HG03432 (cell line): Measurements from ENCODE around the gene ZNF827.
"Not testable (repeated sequence)": the region's sequence is repeated elsewhere in the genome, so short reads cannot be mapped to it uniquely, and the experiment has no call there.

Source experiments
- ATAC-seq: cut with Tn5 transposase; IDR thresholded peaks from one replicate; pipeline ENCODE4 v1.9.1; 2021; ENCODE audit warnings: mild to moderate bottlenecking, moderate library complexity; ENCODE audit not compliant: unreplicated experiment

ZNF827 gene

DNA sequence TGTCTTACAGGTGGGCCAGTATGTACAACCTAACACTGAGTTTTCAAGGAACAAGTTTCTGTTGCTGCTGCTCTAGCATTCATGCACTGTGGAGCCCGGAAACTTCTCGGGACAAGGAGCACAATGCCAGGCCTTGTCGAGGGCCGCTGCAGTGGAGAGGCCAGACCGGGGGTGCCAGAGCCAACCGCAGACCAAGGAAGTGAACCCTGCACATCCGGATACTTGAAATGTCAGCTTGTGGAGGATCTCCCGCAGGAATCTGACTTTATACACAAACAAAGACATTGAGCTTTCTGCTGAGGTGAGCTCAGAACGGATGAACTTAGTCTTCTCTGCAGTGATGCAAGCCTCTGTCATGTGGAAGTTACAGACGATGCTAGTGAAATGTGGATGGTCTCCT is 99.5 kb downstream of the ZNF827 start:
- ATAC-seq, result no peak

DNA sequence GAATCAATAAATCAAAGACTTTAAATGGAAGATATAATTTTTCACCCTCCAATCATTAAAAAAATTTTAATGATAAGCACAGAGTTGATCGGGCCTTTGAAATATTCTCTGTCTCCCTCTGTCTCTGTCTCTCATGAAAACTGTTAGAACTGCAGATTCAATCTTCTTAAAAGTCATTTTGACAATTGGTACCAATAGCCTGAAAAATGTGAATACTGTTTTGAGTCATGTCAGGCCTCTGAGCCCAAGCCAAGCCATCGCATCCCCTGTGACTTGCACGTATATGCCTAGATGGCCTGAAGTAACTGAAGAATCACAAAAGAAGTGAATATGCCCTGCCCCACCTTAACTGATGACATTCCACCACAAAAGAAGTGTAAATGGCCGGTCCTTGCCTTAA is 106.2 kb downstream of the ZNF827 start:
- not testable (repeated sequence) for ATAC-seq

DNA sequence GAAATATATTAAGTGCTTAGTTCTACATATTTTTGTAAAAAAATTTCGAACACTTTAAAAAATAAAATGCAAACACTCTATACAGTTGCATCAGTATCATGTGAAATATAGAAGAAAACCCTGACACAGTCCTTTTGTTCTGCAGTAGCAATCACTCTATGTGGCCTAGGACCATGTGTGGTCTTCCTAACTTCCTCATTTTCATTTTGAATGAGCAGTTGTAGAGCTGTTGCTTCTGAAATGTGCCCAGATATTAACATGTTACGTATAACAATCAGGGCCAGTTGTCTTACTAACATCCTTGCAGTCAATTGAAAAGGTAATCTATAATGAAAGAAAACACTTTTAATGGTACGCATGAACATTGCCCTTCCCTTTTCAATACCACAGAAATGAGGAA is 107.9 kb downstream of the ZNF827 start:
- ATAC-seq, result peak; percentile 65

DNA sequence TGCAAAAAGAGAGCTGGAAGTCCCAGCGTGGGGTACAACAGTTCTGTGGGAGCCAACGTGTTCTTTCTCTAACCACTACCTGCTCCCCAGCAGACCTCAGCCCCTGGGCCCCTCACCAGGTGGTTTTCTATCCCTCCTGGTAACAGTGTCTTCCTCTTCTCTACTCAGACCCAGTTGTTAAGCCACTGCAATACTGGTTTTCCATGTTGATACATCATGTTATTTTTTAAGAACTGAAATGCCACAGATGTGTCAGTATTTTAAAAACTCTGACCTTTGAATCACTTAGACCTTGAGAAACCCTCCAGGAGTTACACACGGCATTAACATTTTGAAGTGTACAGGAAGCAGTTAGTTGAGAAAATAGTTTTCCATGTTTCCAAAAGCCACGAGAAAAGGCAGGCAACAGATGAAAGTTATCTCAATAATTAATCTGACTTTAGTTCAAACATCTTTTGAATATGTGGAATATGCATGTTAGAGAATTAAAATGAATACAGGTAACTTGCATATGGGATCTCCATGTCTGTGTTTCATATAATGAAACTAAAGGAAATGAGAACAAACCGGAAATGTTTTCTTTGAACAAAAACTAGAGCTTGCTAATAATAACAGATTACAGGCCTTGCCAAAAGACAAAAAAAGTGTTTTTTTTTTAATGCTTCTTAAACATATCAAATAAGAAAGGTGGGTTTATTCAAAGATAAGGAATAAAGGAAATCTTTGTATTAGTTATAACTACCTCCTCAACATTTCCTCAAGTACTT is 108.8 kb downstream of the ZNF827 start:
- ATAC-seq, result peak; percentile 54

DNA sequence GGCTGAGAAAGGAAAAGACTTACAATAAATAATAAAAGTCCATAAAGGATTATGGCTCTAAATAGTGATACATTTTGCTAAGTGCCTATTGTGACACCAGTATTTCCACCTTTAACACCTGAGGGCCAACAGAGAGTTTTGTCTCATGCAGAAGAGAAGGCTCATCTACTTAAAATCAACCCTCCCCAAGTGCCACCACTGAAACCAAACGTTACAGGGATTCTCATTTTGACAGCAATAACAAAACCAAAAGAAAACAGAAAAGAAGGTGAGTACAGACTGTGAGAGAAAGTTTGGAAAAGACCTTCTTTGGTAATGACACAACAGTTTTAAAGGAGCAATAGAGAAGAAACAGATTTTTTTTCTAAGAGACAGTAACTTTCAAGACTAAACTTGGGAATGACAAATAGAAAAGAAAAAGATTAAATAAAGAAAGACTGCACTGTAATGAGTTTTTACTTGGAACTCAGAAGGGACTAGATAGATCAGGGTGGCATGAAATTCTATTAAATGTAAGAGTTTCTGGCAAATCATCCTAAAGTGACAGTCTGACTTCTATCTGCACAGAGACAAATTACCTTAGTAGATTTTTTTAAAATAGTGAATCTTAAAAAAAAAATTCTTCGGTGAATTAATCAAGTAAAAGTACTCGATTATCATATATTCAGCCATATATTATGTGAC is 109.7 kb downstream of the ZNF827 start:
- peak; percentile 87 for ATAC-seq

DNA sequence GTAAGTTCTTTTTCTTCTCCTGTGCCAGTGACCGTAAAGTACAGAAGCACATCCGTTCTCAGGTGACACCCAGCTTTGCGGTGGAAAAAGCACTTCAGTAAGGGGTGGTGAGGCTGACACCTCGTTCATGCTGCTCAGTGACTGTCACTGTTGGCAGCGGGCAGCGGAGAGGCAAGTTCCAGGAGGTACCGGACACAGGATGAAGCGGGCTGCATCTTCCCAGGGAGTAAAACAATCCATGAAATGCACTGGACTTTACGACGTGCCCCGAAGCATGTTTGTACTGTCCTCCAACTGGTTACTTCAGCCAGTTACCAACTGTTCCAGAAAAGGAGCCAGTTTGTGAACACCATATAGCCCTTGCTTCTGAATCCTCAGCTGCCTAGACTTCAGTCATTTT is 110.7 kb downstream of the ZNF827 start:
- no peak for ATAC-seq

DNA sequence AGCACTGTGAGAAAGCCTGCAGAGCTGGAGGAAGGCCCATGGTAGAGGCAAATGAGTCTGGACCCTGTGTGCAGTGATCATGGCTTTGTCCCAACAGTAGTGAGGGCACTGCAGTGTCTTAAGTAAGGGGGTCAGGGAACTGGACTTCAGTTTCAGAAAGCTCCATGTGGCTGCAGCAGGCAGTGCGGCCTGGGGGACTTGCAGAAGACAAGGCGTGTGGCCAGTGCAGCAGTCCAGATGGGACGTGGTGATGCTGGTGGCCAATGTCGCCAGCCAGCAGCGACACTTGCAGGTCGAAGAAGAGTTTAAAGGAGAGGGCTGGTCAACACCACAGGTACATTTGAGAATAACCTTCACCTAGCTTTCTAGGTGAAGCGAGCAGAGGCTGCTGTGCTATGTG is 113.4 kb downstream of the ZNF827 start:
- no peak for ATAC-seq

DNA sequence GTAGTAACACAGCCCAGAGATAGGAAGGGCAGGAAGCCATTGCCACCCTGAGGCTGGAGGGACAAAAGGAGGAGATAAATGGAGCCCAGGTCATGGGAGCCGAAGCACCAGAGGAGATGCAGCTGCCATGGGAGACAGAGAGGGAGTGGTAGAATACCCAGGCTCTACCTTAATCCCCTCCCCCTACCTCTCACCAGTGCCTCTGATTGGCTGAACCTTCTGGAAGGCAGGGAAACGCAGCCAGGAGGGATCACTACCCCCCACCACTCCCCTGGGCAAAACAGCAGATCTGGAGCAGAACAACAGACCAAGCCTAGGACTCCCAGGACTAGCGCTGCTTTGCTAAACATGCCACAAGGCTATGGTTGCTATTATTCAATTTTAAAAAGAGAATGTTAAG is 114.2 kb downstream of the ZNF827 start:
- no peak for ATAC-seq

DNA sequence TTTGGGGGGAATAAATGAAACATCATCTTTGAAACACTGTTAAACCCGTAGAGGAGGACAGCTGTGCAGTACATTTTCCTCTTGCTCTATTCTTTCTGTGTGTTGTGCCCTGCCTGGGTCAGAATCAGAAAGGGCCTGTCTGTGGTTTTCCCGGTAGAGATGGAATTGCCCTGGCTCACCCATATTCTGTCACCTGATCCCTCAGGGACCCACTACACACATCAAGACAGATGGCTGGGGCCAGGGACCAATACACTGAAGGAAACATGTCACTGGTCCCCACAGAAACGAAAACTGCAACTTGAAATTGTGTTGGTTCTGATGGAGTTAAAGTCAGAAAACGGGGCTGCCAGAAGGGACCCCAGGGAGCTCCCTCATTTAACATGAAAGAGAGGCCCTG is 114.9 kb downstream of the ZNF827 start:
- peak; percentile 43 for ATAC-seq

DNA sequence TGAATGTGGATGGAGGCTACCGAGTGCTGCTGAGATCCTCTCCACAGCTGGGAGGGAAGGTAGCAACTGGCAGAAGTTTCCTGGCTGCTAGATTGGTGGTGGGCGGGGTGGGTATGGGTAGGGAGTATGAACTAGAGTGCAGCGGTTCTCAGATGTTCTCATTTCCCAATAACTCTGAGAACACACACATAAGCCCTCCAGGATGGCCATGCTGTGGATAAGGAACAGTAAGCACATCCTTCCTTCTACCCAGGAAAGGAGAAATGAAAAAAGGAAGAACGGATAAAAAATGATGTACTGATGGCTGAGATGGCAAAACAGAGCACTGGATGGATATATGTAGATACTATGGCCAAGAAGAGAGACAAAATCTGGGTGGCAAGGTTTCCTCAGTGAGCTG is 116.0 kb downstream of the ZNF827 start:
- ATAC-seq, result no peak

DNA sequence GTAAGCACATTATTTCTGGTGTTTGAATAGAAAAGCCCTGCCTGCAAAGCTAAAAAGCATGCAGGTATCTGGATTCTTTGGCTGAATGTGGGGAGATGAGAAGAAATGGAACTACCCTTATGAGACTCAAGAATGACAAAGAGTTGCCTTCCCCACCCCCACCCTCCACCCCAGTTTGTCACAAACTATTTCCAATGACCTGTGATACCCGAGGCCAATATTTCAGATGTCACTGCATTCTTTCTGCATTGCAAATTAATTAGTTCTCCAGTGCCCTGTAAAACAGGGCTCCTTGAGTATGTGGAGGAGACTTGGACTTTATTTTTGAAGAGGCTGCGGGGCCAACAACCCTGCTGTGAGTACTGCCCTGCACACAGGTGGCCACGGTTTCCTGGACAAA is 116.4 kb downstream of the ZNF827 start:
- no peak for ATAC-seq

DNA sequence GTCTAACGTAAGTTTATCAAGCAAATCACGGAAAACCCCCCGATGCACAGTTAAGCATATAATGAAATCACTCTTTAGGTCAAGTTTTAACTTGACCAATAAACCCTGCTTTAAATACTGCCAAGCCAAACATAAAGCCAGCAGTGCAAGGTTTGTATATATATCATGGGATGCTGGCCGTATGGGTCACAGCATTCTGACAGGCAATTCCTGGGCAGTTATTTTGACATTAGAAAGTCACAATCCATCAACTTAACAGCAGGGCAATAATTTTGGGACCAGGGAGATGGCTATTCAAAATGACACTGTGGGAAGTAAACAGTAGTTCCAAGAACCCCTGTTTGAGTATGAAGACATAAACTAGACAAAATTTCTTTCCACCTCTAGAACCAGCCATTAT is 116.9 kb downstream of the ZNF827 start:
- ATAC-seq, result no peak

DNA sequence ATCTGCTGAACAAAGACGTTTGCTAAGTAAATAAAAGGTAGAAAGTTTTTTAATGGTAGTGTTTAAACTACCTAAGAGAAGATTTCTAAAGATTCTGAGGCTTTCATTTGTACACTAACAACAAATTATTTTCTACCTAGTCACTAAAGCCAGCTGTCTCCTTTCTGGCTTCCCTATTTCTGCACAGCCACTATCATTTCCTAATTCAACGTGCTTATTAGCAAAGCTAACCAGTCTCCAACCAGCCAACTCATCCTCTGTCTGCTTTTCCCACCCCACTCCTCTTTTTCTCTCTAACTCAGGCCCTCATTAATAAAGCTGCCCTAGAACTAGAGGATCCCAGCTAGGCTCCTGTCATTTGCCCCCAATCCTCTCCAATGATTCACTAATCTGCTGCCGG is 118.2 kb downstream of the ZNF827 start:
- no peak for ATAC-seq

DNA sequence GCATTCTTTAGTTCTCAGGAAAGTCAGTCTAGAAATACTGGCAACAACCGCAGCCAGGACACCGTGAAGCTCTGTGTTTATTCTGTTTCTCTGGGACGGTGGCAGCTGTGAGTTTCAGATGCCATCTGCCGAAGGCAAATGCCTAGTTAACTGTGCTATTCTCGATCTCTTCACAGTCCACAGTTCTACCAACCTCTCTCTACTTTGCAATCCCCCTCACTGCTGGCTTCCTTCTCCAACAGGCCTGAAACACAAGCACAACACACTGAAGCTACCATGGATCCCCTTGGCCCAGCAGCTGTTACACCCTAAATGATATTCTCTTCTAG is 118.8 kb downstream of the ZNF827 start:
- ATAC-seq, result peak; percentile 49

DNA sequence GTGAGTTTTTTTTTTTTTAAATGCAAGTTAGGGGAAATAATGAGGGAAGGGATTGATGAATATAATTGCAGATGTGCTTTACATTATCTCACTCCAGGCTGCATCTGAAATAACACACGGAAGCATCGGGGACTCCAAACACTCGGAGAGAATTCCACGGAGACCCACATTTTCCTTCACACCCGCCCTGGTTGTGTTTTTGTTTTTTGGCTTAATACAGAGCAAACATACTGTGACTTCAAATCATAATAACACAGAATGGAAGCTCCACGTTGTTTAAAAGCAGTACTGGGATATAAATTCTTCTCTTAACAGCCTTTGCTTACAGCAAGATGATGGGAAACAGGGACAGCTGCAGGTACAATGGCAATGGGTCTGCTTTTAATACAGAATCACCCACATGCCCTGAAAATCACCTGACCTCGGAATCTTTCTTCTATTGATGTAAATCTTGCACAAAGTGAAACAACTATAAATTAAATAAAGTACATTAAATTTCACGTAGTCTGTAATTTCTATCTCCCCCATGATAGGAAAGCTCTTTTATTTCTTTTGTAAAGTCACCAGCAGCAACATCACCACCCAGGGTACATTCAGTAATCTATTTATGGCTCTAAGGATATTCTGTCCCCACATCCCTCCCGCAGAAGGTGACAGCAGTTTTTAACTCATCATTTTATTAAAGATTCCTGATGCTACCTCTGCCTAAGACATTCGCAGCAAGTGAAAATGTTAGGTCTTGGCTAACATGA is 119.3 kb downstream of the ZNF827 start:
- no peak for ATAC-seq

DNA sequence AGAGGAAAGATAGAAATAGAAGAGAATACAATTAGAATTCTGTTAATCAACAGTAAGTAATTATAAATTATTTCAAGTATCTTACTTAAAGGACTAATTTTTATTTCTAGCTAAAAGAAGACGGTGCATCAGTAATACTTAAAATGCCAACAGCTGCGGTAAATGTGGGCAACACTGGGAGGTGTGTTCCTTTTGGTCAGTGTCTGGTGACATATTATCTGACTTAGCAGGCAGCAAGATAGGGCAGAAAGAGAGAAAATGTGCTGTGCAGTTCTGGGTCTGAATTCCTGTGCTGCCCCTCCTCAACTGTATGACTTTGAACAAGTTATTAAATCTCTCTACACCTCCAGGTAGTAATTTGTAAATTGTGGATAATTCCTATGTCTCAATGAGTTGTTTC is 120.6 kb downstream of the ZNF827 start:
- ATAC-seq, result no peak

DNA sequence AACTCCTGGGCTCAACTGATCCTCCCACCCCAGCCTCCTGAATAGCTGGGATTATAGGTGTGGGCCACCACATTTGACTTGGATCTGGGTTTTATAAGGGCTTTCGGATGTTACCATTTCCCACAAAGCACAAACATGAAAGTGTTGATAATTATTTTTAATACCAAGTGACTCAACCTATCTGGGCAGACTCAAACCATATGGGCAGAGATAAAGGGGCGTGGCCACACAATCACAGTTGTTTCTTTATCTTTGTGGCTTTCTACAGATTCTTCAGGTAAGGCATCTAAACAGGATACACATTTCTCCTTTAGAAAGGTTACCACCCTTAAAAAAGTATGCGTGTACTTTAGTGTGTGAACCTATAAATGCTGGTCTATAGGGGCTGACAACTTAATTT is 122.5 kb downstream of the ZNF827 start:
- ATAC-seq, result no peak

DNA sequence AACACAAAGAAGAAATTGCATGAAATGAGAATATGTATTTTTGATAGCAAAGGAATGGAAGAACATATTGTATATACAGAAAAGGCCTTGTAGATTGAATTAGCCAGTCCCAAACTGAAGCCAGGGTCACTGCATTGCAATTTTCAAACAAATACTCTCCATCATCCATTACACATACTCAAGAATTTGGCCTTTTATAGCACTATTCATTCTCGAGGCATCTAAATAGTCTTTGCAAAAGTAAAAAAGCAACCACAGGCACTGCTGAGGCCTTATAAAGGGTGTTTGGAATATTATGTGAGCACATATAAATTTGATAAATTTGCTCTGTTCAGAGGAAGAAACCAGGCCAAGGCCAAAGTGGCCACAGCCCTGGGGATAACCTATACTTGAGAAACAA is 123.0 kb downstream of the ZNF827 start:
- no peak for ATAC-seq

DNA sequence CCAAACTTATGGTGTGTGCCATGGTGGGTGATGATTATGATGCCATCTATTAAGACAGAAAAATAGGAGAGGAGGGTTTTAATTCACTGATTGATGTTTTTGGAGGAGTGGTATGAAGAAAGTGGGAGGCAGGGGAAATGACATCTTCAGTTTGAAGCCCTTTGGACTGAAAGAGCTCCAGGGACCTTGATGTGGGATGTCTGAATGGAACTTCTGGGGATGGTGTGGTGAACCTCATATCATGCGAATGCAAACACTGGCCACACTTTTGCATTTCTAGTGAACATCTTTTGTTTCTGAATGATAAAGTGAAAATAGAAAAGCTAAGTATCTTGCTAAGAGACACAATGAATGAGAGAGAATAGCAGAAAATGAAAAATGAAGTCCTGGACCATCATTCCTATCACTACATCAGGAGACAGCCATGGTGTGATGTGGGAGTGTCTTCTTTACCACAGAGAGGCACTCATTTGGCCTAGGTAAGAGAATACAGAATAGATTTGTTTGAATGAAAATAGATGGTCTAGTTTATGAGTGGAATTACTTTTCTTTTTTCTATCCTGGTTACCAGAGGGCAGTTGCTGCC is 123.5 kb downstream of the ZNF827 start:
- no peak for ATAC-seq

DNA sequence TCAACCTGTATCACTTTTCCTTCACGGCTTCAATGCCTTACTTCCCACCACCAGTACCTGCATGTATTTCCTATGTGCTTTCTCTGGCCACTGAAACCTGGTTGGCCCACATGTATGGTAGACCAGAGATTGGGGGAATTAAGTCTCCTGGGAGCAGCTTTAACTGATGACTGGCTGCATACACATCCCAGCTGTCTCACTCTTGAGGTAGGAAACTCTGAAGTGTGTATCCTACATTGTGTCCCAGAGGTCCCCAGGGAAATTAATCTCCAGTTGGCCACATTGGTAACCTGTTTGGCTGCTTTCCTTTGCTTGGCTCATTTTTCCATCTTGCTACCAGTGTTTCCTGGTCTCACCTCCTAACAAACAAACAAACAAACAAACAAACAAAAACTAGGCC is 124.4 kb downstream of the ZNF827 start:
- no peak for ATAC-seq

DNA sequence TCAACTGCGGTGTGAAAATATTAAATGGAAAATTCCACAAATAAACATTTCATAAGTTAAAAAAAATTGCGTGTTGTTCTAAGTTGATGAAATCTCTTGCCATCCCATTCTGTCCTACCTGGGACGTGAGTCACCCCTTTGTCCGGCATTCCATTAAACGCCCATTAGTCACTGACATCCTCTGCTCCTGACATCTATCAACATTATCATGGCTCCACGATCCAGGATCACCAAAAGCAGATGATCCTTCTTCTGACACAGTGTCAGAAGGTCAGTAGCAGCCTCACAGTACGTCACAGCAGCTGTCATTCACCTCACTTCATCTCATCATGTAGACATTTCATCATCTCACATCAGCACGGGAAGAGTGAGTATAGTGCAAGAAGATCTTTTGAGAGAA is 125.7 kb downstream of the ZNF827 start:
- ATAC-seq, result no peak
